Stimulated activated naive CD4-positive, alpha-beta T cell (primary cell): Measurements from ENCODE around the gene GFI1B.

Source experiments
- DNase-seq, 6 experiments: peaks; one replicate each; lab custom pipeline; 2025; lab: John Stamatoyannopoulos, UW

Gene GFI1B

GRCh38 chr9:132969783-132970182 lies 8.7 kb upstream of the GFI1B start:
- DNase-seq = no peak

GRCh38 chr9:132970324-132971062 lies 8.0 kb upstream of the GFI1B start:
- no peak for DNase-seq

- no peak for DNase-seq
Measured at GRCh38 chr9:132973166-132973565, 5.3 kb upstream of the GFI1B start.

DNA sequence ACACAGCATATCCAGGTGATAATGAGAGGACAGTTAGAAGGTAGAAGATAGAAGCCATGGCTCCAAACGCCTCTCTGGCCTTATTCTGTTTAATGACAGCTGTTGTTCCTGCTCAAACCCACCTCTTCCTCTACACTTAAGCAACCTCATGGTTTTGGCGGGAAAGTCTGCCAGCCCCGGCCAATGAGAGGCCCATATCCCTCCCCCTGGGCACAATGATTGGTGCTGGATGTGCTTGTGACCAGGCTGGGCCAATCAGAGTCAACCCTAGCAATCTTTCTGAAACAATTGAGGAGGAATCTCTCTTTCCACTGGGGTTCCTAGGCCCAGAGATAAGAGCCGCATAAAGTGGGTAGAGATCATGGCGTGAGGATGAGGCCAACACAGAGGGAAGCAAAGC lies 4.8 kb upstream of the GFI1B start:
- DNase-seq = no peak

GRCh38 chr9:132975961-132976360 lies 2.5 kb upstream of the GFI1B start:
- no peak for DNase-seq

- DNase-seq = no peak
Measured at GRCh38 chr9:132976571-132976970, 1.9 kb upstream of the GFI1B start.

GRCh38 chr9:132978112-132978450 lies 413 bp upstream of the GFI1B start:
- no peak for DNase-seq

GRCh38 chr9:132980157-132980556 lies 1.7 kb downstream of the GFI1B start:
- DNase-seq = no peak

GRCh38 chr9:132982458-132982857 lies 4.0 kb downstream of the GFI1B start:
- no peak for DNase-seq

GRCh38 chr9:132983491-132984201 lies 5.2 kb downstream of the GFI1B start:
- no peak for DNase-seq

DNA sequence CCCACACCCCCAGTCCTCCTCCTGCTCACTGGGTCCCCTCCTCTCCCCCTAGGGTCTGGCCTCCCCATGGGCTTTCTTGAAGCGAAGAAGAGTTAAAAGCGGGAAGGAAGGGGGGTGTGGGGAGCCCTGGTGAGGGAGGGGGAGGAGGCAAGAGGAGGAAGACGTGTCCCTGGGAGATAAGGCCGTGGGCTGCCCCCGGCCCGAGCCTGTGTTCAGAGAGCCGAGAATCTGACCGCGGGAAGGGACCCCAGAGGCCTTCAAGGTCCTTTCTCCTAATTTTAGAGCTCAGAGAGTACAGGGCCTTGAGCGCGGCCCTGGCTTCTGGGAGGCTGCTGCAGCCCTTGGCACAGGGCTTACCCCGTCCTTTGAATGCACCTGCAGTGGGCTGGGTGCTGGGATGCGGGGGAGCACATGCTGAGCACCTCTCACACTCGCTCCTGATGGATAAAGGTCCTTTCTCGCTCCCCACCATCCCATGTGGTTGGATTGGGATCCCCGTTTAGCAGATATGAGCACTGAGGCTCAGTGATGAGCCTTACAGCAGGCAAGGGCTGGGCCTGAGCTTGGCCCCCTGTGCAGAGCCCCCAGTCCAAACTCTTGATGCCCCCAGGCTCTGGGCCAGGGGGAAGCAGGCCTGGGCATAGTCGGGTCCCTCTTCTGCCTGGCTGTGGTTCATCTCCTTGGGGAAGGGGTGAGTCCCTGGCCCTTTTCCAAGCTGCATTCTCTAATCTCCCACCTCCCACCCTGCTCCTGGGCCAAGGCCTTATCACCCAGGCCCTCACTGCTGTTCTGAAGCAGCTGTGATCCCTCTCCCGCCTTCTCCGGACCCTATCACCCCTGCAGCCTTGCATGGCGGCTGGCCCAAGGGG lies 5.9 kb downstream of the GFI1B start:
- DNase-seq = no peak

DNA sequence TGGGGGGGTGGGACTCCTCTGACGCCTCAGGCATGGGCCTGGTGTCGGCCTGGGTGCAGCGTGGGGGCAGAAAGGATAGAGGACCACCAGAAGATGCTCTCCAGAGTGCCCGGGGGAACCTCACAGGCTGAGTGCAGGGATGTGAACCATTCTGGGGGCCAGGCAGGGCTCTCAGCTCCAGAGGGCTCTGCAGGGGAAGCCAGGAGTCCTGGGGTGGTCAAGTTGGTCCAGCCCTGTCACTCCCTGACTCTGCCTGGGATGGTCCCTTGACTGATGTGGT lies 6.5 kb downstream of the GFI1B start:
- no peak for DNase-seq

DNA sequence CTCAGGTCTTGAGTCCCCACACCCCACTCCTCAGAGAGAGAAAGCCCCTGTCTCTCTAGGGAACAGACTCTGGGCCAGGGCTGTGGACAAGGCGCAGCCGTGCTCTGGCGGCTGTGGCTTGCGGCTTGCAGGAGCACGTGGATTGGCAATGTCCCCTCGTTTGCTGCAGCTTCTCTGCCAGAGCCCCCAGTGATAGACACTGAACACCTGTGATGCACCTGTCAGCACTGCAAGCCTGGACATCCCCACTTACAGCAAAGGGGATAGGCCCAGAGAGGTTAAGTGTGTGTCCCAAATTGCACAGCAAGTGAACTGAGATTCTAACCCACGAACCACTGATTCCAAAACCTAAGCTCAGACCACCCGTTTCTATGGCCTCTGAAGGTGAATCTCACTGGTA lies 7.0 kb downstream of the GFI1B start:
- DNase-seq = no peak

- DNase-seq = no peak
Measured at GRCh38 chr9:132986114-132986513, 7.6 kb downstream of the GFI1B start.

DNA sequence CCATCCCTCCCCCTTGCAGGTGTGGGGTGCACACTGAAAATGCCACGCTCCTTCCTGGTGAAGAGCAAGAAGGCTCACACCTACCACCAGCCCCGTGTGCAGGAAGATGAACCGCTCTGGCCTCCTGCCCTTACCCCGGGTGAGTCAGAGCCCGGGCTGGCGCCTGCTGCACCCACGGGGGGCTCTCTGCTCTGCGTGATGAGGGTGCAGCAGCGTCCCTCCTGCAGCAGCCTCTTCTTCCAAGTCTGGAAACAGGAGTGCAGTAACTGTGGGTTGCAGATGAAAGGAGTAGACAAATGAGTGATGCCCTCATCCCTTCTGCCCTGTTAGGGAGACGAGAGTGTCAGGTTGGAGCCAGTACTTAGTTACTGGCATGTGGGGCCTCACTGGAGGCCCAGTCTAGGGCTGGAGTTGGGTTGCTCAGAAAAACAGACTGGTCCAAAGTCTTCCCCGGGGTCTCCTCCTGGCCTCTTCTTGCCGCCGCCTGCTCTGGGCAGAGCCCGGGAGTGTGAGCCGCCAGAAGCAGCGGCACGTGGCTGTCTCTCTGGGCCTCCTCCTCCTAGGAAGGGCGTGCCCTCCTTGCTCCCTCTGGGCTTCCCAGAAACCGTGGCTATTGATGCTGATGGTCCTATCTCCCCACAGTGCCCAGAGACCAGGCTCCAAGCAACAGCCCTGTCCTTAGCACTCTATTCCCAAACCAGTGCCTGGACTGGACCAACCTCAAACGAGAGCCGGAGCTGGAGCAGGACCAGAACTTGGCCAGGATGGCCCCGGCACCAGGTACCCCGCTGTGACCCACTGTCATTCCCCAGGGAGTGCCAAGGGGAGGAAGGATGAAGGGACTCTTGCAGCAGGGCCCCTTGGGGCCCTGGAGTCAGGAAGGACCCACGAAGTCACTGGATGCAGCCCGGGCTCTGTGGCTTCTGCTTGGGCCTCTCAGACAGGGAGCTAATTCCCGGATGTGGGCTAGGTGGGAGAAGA lies 8.4 kb downstream of the GFI1B start:
- no peak for DNase-seq

GRCh38 chr9:132988244-132989013 lies 9.9 kb downstream of the GFI1B start:
- no peak for DNase-seq

DNA sequence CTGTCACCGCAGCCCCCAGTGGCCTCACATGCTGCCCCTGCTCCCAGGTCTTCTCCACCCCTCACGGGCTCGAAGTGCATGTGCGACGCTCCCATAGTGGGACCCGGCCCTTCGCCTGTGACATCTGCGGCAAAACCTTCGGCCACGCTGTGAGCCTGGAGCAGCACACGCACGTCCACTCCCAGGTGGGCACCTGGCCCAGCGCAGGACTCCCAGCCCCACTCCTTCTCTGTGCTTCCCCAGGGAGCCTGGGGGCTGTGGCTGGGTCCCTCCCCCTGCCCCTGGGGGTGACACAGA lies 10.5 kb downstream of the GFI1B start:
- no peak for DNase-seq

DNA sequence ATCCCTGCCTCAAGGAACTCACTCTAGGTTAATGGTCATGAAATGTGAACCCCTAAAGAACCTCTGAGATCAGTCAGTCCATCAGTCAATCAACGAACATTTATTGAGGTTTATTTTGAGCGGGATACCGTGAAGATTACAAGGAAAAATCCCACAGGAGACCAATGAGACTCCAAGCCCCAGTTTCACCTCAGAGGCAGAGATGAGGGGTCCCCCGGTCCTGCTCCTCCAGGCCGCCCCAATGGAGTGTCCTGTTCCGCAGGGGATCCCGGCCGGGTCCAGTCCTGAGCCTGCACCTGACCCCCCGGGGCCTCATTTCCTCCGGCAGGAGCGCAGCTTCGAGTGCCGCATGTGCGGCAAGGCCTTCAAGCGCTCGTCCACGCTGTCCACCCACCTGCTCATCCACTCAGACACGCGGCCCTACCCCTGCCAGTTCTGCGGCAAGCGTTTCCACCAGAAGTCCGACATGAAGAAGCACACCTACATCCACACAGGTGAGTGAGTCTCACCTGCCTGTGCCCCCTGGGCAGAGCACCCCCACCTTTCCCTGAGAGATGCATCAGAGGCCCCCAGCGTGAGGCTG lies 11.0 kb downstream of the GFI1B start:
- DNase-seq = no peak

DNA sequence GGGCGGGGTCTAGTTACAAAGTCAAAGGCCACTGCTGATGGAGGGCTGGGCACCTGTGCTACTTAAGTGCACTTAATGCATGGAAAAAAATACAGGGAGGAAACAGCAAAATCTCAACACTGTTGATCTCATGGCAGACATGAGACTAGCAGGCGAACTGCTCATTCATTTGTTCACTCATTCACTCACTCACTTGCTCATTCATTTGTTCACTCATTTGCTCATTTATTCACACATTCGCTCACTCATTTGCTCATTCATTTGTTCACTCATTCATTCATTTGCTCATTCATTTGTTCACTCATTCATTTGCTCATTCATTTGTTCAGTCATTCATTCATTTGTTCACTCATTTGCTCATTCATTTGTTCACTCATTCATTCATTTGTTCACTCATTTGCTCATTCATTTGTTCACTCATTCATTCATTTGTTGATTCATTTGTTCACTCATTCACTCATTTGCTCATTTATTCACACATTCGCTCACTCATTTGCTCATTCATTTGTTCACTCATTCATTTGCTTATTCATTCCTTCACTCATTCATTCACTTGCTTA lies 11.6 kb downstream of the GFI1B start:
- peak in 4 of 6 experiments; percentile 2 to 27 (median 22) for DNase-seq

- no peak for DNase-seq
Measured at GRCh38 chr9:132990781-132991180, 12.3 kb downstream of the GFI1B start.
